DMS 273 (cell line): ENCODE results near the gene TMEM119.

Experiments
- DNase-seq: peaks from one replicate; lab custom pipeline; 2025; ENCODE audit not compliant: unreplicated experiment; lab: John Stamatoyannopoulos, UW

Gene TMEM119

DNA sequence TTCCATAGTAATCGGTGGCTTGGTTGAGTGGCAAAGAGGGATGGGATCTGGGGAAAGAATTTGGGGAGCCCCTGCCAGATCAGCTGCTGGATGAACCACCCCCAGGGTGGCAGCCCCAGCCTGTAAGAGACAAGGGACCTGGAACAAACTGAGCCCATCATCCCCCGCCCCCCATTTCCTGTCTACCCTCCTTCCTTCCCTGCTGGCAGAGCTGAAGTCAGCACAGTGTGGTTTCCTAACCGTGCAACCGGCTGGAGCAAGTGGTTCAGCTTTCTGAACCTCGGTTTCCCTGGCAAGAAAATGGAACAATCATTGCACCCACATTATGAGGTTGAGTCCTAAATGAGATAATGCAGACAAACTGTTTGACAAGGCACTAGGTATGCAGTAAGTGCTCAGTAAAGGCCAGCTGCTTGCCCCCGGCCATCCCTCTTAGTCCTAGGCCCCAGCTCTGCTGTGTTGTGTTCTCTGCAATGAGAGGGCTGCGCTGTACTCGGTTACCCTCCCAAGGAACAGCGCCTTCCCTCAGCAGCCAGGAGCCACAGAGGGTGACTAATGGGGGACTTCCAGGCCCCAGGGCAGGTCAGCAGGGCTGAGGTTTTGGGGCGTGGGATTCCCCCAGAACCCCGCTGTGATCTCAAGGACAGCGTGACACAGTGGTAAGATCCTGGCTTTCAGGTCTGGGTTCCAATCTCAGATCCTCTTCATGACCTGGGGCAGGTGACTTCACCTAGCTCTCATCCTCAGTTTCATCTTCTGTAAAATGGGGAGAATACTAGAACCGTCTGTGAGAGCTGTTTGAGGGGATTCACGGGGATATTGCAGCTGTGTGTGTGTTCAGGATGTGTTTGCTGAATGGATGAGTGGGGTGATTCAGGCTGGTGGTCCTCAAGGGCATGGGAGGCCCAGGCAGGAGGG, 19.3 kb upstream of the TMEM119 start:
- no peak for DNase-seq

GRCh38 chr12:108616359-108616758, 18.5 kb upstream of the TMEM119 start:
- no peak for DNase-seq

DNA sequence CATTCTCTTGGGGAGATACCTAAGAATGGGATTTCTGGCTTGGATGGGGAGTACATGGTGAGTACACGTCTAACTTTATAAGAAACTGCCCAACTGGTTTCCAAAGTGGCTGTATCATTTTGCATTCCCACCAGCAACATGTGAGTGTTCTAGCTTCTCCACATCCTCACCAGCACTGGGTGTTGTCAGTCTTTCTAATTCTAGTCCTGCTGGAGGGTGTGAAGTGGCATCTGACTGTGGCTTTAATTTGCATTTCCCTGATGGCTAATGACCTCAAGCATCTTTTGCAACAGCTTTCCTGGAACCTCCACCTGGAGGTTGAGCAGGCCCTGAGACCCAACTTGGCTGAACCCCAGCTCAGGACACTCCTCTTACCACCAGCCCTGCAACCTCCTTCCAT, 18.0 kb upstream of the TMEM119 start:
- no peak for DNase-seq

GRCh38 chr12:108614639-108615038, 16.8 kb upstream of the TMEM119 start:
- no peak for DNase-seq

DNA sequence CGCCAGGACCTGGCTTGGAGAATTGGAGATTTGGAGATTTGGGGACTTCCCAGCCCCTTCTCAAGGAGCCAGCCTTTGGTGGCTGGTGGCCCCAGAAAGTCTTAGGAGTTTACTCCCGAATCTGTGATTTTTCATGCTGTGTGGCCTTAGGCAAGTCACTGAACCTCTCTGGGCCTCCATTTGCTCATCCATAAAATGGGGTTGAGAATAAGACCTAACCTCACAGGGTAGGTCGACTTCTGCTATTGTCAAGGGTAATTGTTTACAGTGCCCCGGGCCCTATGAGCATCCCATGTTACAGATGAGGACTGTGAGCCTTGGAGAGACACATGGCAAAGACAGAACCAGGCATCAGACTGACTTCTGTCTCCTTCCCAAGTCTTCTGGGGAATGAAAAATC, 16.2 kb upstream of the TMEM119 start:
- DNase-seq, result no peak

DNA sequence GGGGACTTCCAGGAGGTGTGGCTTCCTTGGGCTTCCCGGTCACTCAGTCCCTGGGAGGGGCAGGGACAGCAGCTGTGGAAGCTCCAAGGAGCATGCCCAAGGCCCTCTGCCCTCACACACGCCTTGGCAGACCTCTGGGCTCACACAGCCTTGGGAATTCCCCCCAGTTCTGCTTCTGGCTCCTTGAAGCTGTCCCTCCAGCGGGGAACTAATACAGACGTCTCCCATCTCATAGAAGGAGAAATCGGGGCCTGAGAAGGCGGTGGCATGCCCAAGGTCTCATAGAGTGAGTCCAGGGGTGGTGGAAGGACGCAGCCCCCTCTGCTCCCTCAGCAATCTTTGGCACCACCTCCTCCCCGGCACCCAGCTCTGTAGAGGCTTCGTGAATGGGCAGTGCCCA, 15.7 kb upstream of the TMEM119 start:
- no peak for DNase-seq

- DNase-seq, result peak; percentile 26
Observed at GRCh38 chr12:108612788-108613282, 15.0 kb upstream of the TMEM119 start.

GRCh38 chr12:108611884-108612415, 14.1 kb upstream of the TMEM119 start:
- DNase-seq, result peak; percentile 57

DNA sequence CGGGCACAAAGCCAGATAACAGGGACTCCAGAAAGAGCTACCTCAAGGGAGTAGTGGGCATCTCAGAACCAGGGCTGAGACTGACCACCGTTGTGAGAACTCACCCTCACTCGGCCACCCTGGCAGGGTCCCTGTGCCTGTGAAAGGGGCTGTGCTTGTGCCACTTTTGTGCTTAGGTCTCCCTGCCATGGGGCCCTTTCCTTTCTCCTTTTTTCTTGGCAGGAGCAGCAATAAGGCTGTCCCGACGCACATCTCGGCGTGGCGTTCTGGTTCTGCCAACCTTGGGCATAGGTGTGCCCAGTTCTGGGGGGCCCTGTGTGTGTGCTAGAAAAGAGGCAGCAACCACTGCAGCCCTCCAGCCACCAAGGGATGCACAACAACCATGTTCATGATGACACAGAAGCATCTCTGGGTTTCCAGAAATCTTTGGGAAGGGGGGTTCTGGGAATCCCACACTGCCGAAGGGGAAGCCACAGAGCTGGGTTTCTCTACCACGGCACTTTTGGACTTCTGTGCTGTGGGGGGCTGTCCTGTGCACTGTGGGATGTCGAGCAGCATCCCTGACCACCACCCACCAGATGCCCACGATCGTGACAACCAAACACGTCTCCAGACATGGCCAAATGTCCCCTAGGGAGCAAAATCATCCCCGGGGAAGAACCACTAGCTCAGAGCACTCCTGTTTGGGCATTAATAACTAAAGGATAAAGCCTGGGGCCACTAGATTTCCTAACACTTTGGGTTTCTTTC, 13.1 kb upstream of the TMEM119 start:
- DNase-seq, result no peak

- no peak for DNase-seq
Observed at GRCh38 chr12:108610336-108610815, 12.5 kb upstream of the TMEM119 start.

DNA sequence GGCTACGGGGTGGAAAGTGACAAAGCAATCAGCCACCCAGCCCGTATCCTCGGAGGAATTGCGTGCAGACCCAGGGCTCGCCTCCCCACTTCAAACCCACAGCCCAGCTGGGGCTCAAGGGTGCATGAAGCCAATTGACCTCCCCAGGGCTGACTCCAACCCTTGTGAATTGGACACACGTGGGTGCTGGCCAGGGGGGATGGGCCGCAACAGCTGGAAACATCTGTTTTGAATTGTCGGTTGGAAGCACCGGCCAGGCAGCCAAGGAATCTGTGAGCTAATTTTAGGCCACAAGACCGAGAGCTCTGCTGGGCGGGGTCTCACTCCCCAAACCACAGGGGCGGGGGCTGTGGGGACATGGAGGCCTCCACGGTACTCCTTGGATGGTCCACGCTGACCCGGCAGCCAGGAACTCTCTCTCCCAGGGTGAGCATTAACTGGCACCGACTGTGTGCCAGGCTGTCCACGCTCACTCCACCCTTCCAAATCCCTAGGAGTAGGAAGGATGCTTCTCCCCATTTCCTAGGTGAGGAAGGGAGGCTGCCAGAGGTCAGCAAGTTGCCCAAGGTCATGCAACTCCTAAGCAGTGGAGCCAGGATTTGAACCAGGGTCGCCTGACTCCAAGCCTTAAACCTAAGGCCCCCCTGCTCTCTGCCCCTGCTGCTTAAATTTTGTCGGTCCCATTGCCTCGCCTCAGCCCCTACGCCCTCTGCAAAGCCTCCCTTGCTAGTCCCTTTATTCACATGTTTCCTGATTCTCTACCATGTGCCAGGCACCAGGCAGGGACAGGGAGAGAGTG, 11.9 kb upstream of the TMEM119 start:
- no peak for DNase-seq

DNA sequence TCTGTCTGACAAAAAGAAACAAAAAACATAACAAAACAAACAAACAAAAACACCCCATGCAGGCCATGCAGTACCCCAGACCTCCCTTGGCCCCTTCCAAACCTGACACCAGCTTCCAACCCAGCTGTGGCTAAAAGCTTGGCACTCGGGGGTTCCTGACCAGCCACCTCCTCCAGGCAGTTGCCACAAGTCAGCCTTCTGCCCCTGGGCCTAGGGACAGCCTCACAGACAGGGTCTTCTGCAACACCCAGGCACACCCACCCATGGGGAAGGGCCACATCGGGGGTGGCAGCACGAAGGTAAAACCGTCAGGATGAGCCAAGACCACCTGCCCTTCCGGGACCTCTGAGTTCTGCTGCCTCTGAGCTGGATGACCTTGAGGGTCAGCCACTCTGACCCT, 10.7 kb upstream of the TMEM119 start:
- no peak for DNase-seq

DNA sequence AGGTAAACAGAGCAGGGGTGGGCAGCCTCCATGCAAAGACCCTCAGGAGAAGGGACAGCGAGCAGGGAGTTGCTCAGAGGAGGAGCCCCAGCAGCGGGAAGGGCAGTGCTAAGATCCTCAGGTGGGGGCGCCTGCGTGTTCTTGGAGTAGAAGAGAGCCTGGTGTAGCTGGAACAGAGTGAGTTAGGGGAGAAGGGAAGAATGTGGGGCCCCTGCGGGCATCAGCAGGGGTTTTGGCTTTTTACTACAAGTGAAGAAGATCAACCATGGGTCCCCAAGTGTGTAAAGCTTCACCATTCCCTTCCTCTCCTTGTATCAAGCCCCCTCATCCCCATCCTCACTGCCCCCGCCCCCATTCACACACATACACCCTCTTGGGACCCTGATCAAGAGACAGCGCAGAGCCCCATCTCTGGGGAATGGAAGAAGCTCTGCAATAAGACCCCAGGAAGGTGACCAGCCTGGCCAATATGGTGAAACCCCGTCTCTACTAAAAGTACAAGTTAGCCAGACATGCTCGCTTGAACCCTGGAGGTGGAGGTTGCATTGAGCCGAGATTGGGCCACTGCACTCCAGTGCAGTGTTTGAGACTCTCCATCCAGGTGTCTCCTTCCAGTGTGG, 10.2 kb upstream of the TMEM119 start:
- DNase-seq, result no peak

GRCh38 chr12:108606492-108606891, 8.6 kb upstream of the TMEM119 start:
- DNase-seq, result peak; percentile 61

- DNase-seq, result no peak
Observed at GRCh38 chr12:108605690-108606406, 8.0 kb upstream of the TMEM119 start.

DNA sequence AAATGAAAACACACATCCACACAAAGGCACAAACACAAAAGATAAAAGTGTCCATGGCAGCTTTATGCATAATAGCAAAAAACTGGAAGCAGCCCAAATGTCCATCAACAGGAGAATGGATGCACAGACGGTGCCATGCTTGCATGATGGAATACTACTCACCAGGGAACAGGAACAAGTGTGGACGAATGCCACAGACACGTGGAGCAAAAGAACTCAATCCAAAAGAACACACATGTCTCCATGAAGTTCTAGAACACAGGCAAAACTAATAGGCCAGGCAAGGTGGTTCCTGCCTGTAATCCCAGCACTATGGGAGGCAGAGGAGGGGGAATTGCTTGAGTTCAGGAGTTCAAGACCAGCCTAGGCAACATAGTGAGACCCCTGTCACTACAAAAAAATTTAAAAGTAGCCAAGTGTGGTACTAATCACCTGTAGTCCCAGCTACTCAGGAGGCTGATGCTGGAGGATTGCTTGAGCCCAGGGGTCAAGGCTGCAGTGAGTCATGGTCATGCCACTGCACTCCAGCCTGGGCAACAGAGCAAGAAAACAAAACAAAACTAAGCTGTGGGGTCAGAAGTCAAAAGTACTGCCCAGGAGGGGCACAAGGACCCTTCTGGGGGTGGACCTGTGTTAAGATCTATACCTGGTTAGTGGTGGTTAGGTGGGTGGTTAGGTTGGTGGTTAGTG, 7.3 kb upstream of the TMEM119 start:
- no peak for DNase-seq

GRCh38 chr12:108604208-108604941, 6.5 kb upstream of the TMEM119 start:
- DNase-seq, result no peak

DNA sequence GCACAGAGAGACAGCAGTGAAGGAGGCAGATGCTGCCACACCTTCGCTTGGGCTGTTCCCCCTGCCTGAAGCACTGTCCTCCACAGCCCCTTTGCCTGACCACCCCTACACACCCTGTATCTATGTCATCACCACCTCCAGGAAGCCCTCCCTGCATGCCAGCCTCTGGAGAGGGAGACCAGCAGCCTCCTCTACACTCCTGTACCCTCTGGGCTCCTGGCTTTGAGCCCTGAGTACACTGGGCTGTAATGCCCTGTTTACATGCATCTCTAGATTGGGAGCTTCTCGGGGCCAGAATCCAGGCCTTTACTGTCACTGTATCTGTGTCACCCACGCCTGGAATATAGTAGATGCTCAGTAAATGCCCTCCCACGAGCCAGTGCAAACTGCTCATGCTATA, 5.9 kb upstream of the TMEM119 start:
- no peak for DNase-seq
